GM21619 (cell line): ENCODE data around the gene NAA16.
"Not testable (repeated sequence)": the region's sequence is repeated elsewhere in the genome, so short reads cannot be mapped to it uniquely, and the experiment has no call there.

Experiments
- ATAC-seq: cut with Tn5 transposase; IDR thresholded peaks from one replicate; pipeline ENCODE4 v1.9.1; 2021; ENCODE audit not compliant: unreplicated experiment

NAA16 gene

DNA sequence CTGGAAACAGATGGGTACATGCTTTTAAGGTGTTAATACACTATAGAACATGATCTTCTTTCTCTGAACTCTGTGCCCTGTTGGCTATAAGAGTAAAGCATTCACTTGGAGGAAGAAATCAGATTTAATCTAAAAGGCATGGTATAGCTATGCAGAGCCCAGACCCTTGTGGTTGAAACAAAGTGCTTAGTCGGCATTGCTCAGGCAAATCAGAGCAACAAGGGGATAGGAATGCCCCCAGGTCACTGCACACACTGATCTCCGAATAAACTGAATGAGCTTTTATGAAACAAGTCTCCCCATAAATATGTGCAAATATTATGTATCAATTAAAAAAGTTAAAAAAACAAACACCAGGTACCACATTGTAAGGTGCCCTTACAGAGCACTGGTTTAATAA is 94.3 kb downstream of the NAA16 start:
- ATAC-seq = no peak

DNA sequence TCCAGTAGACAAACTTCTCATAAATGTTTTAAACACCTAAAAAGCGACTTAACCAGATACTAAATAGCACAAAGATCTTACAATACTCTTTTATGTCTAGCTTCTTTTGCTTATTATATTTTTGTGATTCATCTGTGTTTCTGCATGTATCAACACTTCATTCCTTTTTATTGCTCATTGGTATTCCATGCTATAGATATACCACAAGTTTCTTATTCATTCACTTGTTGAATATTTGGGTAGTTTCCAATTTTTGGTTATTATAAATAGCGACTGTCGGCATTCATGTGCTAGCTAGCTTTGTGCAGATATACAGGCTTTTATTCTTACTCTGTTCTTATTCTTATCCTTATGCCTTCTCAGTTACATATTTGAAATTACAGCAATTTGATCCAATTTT is 96.3 kb downstream of the NAA16 start:
- ATAC-seq = no peak

DNA sequence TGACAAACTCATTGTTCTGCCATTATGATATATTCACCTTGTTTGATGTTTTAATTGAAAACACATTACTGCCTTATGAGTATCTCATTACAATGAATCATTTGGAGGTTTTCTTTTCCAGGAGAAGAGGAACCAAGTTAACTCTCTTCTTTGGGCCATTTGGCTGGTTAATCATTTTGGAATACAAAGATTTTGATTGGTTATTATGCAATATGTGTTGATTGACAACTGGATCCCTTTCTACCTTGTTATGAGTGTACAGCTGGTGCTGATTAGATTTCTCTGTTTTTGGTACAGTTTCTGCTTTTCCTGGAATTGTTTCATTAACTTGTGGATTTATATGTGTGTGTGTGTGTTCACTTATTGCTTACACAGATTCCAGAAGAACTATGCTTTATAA is 97.1 kb downstream of the NAA16 start:
- no peak for ATAC-seq

DNA sequence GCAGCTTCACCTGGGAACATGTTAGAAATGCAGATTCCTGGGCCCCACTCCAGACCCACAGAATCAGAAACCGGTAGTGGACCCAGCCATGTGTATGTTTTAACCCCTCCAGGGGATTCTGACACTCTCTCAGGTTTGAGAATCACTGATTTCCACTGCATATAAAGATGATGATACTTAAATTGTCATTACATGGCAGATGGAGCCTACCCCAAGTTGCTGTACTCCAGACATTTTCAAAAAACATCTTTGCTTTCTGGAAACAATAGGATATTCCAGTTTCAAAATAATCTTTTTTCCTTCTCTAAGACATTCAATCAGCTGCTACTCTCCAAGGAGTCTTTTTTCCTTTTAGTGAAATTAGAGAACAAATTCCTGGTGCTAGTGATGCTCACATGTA is 97.7 kb downstream of the NAA16 start:
- ATAC-seq = no peak

DNA sequence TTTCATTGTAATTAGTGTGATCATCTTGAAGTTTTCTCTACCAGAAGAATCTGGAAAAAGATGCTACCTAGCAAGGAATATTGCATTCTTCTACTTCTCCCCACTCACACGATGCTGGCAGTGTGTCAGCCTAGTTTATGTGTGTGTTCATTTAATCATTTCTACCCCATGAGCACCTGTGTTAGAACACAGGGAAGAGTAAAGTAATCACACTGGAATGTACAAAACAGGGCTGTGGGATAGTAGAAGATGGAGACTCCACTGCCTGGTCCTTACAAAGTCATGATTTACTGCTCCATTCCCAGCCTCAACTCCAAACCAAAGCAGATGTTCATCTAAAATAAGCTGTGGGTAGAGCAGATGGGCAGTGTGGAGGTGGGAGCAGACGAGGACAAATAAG is 98.5 kb downstream of the NAA16 start:
- ATAC-seq = no peak

DNA sequence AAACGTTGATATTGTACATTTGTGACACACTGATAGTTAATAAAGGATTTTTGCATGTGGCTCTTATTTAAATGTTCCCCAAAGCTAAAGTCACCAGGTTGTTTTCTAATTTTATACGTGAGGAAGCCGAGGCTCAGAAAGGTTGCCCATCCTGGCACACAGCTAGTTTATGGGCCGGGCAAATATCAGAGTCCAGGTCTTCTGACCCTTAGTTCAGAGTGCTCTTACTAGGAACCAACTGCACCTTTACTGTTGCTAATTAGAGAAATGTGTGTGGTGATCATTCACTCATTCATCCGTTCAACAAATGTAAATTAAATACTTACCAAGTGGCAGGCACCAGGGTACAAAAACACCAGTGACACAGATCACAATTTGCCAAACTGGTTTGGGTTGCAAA is 100.0 kb downstream of the NAA16 start:
- no peak for ATAC-seq

DNA sequence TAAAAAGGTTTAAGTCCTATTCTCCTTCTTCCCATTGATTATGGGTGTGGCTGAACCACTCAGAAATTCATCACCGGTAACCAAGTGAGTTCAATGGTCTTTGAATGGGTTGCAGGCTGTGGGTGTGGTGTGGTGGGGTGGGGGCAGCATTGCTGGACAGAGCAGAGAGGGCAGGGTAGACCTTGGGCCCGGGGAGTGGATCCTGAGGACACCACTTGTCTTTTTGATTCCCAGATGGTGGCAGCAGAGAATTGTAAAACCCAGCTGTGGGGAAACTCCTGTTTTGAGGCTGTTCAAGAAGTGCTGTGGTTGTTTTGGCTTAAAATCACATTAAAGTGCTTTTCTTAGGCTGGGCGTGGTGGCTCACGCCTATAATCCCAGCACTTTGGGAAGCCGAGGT is 100.5 kb downstream of the NAA16 start:
- no peak for ATAC-seq

DNA sequence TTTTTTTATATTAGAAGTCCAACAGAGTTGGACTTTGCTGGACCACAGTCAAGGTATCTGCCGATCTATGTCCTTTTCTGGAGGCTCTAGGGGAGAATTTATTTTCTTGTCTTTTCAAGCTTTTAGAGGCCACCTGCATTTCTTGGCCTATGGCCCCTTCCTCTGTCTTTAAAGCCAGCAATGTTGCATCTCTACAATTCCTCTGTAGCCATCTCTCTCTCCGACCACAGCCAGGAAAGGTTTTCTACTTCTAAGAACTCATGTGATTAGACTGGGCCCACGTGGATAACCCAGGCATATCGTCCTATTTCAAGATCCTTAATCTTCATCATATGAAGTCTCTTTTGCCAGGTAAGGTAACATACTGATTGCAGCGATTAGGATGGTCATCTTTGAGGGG is 102.8 kb downstream of the NAA16 start:
- no peak for ATAC-seq

DNA sequence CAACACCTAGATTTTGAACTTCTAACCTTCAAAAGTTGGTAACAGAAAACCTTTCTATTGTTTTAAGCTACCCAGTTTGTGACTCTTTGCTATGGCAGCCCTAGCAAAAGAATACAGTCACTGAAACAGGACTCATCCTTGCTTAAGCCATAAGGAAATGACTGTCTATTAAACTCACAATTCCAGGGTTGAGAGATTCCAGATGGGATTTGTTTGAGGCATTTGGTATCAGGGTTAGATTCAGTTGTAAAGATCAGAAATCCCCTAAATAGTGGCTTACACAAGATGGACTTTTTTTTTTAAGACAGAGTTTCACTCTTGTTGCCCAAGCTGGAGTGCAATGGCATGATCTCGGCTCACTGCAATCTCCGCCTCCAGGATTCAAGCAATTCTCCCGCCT is 105.2 kb downstream of the NAA16 start:
- ATAC-seq = no peak

DNA sequence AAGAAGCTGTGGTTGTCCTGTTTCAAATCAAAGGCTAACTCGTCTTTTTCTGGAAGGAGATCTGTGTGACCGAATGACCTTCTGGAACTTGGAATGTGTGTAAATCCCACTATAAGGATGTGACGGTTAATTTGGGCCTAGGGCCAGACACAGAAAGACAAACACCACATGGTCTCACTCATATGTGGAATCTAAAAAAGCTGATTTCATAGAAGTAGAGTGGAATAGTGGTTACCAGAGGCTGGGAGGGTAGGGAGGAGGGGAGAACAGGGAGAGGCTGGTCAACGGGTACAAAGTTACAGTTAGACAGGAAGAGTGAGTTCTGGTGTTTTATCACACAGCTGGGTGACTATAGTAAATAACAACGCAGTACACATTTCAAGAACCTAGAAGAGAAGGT is 107.0 kb downstream of the NAA16 start:
- no peak for ATAC-seq

DNA sequence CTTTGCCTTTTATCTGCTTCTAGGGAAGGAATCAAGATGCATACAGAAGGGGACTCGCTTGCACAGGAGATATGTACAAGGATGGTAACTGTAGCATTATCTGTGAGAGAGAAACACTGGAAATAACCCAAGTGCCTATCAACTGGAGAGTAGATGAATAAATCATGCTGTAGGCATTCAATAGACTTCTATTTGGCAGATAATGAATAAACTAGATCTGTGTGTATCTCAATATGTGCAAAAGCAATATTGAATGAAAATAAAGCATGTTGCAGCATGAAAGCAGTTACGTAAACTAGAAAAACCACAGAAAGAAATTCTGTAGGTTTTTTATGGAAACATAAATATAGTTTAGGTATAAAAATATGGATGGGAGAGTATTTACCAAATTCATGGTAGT is 107.7 kb downstream of the NAA16 start:
- ATAC-seq = no peak

DNA sequence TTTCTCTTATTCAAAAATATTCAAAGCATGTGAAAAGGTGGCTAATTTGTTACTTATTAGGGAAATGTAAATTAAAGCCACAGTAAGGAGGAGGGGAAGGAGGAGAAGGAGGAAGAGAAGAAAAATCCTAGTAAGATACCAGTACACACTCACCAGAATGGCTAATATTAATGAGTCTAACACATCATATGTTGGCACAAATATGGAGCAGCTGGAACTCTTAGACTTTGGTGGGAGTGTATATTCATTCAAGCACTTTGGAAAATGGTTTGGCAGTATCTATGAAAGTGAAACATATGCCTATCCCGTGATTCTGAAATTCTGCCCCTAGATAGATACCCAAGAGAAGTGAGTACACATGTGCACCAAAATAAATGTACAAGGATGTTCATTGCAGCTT is 108.1 kb downstream of the NAA16 start:
- no peak for ATAC-seq

DNA sequence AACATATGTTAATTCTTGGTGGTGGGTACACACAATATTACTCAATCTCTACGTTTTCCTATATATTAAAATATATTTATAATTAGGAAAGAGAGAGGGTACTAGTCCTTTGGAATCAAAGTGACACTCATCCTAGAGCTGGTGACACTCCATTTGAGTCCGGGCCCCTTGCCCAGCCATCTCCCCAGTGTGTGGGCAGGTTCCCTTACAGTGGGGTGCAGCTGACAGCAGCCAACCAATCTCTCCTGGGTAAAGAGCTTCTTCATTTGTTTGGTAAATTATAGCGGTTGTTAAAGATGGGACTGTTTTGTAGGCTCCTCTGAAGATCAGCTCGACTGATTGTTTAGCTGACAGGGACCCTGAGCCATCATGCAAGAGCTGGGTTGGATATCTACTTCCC is 109.1 kb downstream of the NAA16 start:
- ATAC-seq = no peak

DNA sequence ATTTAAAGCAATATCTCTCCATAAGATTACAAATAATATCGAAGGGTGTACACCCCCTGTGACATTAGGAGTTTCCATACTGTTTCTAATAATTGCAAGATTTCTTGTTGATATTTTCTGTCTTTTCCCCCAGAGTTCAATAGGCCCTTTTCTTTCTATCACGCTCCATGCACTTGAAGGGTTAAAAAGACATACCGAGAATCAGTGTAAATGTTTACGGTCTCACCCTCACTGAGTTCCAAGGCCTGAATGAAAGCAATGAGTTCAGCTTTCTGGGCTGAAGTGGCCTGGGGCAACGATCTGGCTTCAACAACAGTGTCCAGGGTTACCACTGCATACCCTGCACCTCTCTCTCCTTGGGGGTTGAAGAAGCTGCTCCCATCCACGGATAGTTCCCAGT is 110.3 kb downstream of the NAA16 start:
- not testable (repeated sequence) for ATAC-seq

DNA sequence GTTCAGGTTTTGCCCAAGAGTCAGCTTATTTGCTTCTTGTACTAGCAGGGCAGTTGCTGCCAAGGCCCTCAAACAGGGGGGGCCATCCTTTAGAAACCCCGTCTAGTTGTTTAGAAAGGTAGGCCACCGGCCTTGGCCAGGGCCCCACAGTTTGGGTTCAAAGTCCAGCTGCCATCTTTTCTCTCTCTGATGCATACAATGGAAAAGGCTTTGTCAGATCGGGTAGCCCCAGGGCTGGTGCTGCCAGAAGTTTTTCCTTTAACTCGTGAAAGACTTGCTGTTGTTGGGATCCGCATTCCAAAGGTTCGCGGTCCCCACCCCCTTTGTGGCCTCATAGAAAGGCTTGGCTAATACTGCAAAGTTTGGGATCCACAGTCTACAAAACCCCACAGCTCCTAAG is 110.9 kb downstream of the NAA16 start:
- ATAC-seq = not testable (repeated sequence)

DNA sequence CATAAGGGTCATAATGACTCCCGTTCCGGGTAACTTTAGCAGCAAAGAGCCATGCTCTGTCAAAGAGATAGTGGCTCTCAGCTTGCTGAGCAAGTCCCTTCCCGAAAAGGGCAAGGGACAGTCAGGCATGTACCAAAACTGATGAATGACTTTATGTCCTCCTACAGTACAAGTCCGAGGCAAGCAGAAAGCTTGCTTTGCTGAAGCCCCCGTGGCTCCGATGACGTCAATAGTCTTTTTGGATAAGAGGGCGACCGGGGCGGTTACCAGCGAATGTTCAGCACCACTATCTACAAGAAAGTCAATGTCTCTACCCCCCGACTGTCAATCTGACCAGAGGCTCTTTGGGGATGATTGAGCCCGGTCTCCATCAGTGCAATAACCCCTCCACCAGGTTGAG is 112.2 kb downstream of the NAA16 start:
- ATAC-seq = not testable (repeated sequence)

DNA sequence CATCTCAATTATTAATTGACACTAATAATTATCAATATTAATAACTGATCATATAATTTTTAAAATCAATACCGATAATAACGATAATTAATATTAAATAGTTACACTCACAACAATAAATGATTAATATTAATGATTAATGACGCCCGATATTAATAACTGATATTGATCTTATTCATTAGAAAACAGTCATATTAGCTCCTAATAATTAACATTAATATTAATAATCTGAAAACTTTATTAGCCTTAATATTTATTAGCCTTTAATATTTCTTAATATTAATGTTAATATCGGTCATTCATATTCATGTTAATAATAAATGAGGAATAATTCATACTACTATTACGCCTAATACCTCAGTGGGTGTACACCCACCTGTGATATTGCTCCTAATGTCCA is 113.6 kb downstream of the NAA16 start:
- not testable (repeated sequence) for ATAC-seq

DNA sequence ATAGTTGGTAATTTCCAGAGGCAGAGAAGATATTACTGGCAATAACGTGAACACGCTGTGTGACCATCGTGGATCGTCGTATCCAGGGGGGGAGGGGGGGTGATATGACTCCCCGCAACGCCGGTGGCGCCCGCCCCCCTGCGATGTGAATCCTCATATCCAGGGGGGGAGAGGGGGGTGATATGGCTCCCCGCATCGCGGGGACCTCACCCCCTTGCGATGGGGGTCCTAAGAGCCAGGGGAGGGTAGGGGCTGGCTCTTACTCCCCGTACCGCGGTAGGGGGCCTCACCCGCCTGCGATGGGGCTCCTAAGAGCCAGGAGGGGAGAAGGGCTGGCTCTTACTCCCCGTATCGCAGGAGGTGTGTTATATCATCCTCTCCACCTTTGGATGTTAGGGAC is 115.0 kb downstream of the NAA16 start:
- no peak for ATAC-seq
